ENCODE results near the gene LRP1B.
"Not testable (repeated sequence)": the region's sequence is repeated elsewhere in the genome, so short reads cannot be mapped to it uniquely, and the experiment has no call there.

The LRP1B gene

DNA sequence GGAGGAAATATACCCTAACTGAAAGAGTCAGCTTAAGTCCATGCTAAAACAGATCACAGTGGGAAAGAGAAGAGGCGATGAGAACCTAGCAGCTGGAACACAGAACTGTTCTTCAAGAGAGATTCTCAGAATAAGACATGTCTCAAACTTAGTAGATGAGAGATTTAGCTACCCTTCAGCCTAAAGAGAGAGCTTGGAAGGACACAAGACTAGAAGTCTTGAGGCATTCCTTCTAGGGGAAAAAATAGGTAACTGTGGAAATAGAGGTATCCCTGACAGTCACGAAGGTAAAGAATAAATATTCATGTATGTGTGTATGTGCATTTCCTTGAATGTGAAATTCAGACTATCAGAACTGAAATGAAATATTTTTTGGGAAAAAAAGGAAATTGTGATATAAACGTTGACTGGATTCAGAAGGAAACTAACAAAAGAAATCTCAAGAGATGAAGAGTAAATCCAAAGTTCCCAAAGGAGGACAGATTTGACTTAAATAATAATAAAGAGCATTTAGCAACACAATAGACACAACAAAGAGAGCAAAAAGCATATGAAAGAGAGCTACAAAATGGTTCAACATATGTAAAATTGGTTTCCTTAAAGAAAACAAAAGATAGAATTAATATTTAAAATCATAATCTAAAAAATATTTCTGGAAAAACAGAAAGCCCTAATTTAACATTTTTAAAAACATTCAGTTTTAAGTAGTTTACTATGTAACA lies 258.7 kb downstream of the LRP1B start:
- no peak for DNase-seq

GRCh38 chr2:141869572-141869971 lies 261.2 kb downstream of the LRP1B start:
- no peak for DNase-seq

- DNase-seq = no peak
These were observed 266.9 kb downstream of the LRP1B start for GRCh38 chr2:141863964-141864363.

DNA sequence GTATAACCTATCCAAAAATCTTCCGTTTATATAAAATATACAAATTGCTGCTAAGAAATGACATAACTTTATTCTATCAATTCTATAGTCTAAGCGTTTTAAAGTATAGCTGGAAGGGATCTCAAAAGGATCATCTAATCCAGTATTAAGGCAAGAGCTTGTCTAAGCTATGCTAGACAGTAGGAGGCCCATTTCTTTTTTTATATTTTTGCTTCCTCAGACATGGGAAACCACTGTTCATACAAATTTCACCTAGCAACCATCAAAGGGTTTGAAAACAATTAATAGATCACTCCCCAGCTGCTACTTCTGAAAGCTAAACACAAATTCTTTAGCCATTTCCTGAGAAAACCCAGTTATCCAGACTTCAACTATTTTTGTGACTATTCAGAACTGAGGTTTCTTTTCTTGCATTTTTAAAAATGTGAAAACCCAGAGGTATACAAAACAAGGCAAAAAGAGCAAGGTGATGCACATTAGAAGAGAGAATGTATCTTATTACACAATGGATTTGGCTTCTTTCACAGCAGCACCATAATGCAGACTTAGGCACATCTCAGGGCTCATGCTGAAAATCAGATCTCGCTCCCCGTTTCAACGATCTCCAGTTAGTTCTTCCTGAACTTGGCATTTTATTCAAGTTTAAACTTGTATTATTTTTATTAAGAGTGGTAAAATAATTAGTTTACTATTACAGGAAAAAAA lies 274.4 kb downstream of the LRP1B start:
- no peak for DNase-seq

GRCh38 chr2:141848191-141848590 lies 282.6 kb downstream of the LRP1B start:
- DNase-seq = no peak

- DNase-seq = no peak
These were observed 286.6 kb downstream of the LRP1B start for GRCh38 chr2:141844231-141844630.

DNA sequence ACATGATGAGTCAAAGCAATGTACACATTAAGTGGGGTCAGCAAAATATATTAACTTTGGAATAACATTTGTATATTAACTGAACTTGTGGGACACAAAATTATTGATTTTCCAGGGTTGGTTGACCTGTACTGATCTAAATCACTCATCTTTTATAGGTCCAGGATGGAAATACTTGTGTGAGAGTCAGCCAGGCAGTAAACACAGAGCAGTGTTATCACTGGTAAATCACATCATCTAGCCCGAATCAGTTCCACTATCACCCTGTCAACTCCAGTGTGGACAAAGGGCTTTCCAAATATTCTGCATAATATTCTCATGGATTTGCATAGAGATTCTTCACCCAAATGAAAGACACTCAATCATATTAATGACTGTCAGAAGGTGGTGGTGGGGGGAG lies 295.7 kb downstream of the LRP1B start:
- no peak for DNase-seq

DNA sequence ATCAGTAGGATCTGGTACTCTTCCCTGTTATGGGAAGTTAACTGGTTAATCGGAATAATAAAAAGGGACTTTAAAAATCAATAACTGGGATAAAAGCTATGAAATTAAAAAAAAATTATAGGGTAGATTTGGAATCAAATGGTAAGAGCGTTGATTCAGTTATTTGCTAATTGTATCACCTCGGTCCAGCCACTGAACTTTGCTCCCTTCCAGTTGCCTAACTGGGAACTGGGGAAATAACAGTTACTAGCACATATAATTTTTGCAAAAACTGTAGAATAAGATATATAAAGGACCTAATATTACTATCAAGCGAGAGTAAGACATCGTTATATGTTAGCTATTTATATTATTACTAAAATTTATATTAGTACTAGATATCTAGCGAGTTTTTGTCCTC lies 302.1 kb downstream of the LRP1B start:
- no peak for DNase-seq

DNA sequence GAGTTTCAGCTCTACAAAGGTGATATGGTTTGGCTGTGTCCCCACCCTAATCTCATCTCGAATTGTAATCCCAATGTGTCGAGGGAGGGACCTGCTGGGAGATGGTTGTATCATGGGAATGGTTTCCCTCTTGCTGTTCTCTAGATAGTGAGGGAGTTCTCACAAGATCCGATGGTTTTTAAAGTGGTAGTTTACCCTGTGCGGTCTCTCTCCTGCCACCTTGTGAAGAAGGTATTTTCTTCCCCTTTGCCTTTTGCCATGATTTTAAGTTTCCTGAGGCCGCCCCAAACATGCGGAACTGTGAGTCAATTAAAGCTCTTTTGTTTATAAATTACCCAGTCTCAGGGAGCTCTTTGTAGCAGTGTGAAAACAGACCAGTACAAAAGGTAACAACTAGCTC lies 306.0 kb downstream of the LRP1B start:
- no peak for DNase-seq

- DNase-seq = no peak
These were observed 309.9 kb downstream of the LRP1B start for GRCh38 chr2:141820893-141821292.

DNA sequence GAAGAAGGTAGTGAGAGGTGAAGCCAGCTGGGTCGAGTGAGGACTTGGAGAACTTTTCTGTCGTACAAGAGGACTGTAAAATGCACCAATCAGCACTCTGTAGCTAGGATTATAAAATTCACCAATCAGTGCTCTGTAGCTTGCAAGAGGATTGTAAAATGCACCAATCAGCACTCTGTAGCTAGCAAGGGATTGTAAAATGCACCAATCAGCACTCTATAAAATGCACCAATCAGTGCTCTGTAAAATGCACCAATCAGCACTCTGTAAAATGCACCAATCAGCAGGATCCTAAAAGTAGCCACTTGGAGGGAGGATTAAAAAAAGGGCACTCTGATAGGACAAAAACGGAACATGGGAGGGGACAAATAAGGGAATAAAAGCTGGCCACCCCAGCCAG lies 315.5 kb downstream of the LRP1B start:
- not testable (repeated sequence) for DNase-seq

- DNase-seq = no peak
These were observed 316.7 kb downstream of the LRP1B start for GRCh38 chr2:141814150-141814549.

DNA sequence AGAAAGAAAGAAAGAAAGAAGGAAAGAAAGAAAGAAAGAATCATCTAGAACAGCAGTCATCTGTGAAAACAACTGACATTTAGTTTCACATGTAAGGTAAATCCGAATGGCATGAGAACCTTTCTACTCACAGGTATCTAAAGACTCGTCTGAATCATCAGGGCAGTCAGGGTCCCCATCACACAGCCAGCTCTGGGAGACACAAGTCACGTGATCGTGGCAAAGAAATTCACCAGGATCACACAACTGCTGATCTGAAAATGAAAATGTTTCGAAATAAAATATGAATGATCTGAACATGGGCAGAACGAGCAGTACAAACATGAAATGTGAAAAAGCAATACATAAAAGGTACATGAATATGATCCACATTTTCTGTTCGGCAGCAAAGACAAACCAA lies 320.7 kb downstream of the LRP1B start:
- DNase-seq = no peak

DNA sequence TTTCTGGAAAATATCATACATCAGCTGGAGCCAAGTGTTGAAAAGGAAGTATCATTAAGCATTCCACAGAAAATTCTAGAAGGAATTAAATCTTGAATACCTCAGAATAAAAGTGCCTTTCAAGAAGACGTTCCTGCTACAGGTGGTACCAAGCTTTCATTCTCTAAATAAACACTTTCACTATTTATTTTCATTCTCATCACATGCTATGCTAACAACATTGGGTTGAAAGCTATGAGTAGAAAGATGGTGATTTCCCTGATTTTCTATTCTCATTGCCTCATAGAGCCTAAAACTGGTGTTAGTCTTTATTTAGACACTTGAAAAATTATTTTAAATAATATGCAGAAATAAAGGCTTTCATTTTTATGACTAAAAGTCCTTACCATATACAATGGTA lies 324.7 kb downstream of the LRP1B start:
- DNase-seq = no peak

GRCh38 chr2:141805302-141805701 lies 325.5 kb downstream of the LRP1B start:
- no peak for DNase-seq

- no peak for DNase-seq
These were observed 334.4 kb downstream of the LRP1B start for GRCh38 chr2:141796449-141796848.

GRCh38 chr2:141791521-141791920 lies 339.3 kb downstream of the LRP1B start:
- DNase-seq = no peak

DNA sequence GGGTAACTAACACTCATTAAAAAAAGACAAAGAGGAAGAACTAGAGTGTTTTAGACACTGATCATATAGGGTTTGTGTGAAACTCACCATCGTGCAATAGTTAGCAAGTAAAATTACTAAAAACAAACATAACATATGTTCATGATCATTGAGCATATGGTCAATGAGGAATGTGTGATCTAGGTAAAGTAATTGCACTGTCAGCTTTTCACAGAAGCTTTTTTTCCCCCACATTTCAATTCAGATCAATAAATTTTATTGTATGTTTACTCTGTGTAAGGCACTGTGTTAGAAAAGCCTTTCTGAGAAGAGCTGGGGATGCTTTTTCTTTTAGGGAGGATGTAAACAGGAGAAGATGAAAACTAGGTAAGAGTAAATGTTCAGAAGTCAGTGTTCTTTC lies 348.2 kb downstream of the LRP1B start:
- DNase-seq = no peak

DNA sequence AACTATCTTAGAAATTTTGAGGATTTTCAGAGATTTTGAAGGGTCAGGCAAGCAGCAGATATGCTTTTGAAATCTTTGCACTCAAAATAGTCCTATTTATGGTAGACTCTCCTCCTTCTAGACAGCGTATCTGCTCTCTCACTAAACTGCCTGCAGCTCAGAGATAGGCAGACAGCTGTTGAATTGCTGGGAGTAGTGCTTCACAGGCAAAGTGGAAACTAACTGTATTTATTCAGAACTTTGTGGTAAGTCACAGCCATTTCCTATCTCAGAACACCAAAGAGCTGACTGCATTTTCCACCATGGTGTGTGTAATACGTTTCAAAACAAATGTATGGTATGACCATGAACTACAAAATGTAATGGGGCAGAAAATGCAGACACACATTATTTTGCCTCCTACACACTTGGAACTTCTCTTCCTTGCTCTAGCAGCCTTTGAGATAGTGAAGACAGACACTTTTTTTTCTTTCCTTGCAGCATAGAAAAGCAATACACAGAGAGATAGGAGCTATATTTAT lies 352.4 kb downstream of the LRP1B start:
- DNase-seq = no peak

DNA sequence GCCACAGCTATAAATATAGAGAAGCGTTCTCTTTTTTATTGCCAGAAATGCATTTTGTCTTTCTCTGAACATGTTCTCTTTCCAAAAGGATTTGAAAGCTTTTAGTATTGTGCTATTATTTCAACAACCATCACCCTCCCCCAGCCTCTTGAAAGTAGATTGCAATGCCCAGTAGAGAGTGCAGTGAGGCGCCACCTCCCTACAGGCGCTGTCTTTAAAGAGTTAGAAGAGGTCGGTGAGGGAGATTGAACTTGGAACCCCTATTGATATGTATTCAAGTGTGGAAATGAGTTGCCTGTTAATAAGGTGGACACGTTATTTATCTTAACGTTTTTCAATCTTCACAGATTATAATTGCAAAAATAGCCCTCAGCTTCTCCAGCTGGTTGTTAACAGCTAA lies 360.3 kb downstream of the LRP1B start:
- DNase-seq = no peak

DNA sequence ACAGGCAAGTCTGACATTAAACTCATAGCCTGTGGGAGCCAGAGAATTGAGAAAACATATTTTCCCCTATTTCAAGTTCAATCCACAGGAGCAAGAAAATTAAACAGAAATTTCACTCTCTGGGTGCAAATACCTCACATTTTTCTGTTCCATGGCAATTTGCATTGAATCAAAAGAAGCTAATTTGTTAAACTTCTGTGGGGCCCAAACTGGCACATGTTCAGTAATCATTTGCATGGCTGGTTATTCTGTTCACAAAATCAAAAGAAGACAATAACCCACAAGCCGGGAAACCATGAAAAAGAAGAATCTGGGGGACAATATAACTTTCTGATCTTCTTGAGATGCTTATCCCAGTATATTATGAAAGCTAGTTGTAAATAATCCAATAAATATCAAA lies 363.1 kb downstream of the LRP1B start:
- DNase-seq = no peak

DNA sequence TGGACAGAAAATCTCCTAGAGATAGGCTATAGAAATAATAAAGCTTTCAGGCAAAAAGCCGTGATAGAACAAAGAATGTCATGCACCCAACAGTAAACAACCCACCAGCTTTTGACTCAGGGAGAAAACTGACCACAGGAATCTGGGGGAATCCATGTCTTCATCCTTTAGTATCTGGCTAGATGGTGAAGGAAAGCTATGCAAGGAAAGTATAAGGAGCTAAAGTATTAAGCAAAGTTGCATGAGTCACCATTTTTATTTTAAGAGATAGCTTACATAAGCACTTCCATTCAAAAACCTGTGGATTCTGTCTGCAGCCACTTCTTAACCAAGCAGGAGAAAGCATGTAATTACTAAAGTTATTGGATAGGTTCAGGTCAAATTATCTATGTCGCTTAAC lies 363.8 kb downstream of the LRP1B start:
- no peak for DNase-seq

DNA sequence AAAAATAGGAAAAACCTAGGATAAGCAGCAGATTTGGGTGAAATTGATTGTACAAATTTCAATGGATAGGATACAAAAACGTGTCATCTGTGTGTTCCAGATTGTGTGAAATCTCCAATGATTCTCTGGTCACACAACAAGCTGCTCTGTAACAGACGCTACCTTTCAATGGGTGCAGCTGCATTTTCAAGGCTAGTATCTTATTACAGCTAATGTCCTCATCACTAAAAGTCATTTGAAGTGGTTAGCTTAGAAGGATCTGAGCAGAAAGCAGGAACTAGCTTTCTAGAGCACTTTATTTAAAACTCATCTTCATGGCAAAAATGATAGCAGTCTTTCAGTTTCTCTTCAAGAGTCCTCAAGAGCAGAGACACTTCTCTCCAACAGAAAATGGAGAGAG lies 364.6 kb downstream of the LRP1B start:
- no peak for DNase-seq

DNA sequence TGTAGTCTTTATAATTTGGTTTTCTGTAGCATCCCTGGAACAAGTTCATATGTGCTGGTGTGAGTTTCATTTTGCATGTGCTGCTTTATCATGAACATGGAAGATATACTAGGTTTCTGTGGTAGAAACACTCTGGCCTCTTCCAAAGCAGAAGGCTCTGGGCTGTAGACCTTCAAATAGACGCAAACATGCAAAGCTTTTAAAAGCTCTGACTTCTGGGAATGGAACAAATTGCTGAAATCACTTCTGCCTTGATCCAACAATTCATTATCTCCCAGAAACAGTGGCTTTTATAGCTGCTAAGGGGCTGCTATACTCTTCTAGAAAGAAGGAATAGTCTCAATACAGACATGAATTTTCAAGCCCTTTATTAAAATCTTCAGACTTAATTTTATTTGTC lies 382.2 kb downstream of the LRP1B start:
- DNase-seq = no peak

DNA sequence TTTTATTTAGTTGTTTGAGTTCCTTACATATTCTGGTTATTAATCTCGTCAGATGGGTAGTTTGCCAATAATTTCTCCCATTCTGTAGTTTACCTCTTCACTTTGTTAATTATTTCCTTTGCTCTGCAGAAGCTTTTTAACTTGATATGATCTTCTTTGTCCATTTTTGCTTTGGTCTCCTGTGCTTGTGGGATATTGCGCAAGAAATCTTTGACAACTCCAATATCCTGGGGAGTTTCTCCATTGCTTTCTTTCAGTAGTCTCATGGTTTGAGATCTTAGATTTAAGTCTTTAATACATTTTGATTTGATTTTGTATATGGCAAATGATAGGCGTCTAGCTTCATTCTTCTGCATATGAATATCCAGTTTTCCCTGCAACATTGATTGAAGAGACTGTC lies 389.2 kb downstream of the LRP1B start:
- no peak for DNase-seq
